Stimulated activated CD4-positive, alpha-beta T cell treated with anti-CD3 and anti-CD28 coated beads, Interleukin-1b, Interleukin-23, amount 100 ng/mL, for 48 hours (primary cell): ENCODE measurements around the gene SLC40A1.

Experiments used
- DNase-seq: peaks from one replicate; pipeline ENCODE4 v3.0.0-alpha.2; 2020

Gene SLC40A1

DNA sequence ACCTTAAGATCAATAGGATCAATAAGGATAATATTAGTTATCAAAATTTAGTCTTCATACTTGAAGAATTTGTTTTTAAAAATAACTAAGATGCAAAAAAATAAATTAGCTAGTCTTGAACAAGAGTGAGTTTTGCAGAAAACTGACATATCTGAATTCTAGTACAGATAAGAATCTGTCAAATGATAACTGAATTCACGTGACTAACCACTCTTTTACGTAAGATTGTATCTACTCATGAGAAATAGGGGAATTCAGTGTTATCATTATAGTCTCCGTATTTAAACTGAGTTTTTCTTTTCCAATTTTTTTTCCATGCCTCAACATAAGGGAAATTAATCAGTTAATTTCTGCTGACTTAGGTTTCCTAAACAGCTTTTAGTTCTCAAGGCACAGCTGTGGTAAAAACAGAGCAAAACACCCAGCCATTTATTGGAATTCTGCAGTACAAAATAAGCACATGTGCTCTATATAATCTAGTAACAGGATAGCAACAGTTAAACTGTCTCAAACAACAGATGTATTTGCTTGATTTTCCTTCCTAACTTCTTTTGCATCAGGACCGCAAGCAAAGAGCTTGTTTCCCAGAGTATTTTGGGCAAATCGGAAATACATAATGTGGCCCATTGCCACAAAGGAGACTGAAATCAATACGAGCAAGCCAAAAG lies 19.1 kb downstream of the SLC40A1 start:
- no peak for DNase-seq

DNA sequence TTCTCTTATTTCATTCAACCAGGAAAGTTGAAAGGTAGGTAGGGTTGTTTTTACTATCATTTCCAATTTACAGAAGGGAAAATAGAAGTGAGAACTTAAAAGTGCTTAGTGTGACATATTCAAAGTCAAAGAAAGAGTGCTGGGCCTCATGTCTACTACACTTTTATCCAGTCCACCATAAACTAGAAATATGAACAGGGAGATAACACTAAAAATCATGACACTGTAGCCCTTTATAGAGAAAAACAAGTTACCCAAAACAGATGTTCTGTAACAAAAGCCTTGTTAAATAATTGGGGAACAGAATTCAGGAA lies 20.4 kb downstream of the SLC40A1 start:
- DNase-seq: no peak

DNA sequence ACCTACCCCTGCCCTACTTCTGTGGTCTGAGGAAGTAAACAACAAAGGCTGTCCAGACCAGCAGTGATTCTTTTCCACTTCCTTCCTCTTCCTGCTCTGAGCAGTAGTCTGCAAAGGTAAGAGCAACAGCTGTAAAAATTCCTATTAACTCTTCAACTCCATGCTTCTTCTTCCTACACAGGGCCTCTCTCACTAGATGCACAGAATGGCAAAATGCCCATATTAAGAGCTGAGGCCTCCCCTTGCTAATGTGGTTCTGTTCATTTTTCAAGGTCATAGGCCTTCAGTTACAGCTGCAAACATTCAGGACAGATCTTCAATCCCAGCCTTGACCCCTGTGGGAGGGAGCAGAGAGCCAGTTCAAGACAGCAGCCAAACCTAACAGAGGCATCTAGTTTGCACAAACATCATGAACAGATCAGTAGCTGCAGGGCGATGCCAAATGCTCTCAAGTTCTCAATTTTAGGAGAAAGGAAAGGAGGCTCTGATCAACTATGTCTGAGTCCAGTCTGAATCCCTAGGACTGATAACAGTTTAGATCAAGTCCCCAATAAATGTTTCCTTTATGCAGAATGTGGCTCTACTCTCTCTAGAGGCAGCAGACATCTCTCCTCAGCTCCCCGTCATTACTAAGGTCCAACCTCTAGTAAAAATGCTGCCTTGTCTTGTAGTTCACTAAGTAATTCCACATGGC lies 20.9 kb downstream of the SLC40A1 start:
- DNase-seq: no peak

DNA sequence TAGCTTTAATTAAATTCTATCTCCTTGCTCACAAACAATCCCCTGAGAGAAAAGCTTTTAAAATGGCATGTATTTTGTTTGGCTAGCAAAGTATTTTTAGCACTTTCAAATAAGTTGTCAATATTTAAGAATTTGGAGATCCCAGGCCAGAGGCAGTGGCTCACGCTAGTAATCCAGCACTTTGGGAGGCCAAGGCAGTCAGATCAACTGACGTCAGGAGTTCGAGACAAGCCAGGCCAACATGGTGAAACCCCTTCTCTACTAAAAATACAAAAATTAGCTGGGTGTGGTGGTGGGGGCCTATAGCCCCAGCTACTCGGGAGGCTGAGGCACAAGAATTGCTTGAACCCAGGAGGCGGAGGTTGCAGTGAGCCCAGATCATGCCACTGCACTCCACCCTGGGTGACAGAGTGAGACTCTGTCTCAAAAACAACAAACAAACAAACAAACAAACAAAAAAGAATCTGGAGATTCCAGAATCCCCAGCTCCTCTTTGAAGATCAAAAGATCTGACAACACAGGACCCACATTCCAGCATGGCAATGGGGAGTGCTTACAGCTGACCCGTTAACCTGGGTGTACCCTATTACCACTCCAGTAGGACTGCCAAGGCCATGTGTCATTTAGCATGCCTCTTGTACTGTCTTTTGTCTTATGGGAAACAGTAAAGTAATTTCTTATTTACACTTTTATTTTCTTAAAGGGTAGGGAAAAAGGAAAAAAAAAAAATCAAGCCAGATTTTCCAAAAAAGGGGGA lies 21.9 kb downstream of the SLC40A1 start:
- DNase-seq: no peak

DNA sequence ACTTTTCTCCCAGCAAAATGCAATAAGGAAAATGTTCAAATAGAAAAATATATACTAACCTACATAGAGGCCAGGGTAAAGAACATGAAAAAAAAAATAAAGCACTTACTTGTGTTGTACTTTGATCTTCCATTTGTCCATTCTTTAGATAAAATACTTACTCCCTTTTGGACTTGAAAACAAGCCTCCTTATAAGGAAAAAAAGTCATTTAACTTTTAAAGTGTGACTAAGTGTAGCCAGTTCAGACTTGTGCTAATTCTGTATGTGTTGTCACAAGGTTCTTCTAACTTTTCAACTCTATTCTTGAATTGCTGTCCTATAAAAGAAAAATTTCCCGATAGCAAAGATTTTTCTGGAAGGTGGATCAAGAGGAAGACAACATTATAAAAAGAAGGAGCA lies 23.2 kb downstream of the SLC40A1 start:
- DNase-seq: no peak

DNA sequence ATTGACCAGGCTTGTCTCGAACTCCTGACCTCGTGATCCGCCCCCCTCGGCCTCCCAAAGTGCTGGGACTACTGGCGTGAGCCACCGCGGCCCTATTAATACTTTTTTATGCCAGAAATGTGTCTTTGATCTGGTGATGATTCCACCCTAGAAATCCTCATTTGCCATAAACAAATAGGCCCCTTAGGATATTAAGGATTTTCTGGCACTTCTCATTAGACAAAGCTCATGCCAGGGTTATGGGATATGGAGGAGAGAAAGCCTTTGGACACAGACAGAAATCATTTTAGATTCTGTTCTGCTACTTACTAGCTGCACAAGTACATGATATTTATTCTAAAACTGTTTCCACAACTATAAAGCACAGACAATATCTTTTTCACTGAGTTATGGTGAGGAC lies 24.1 kb downstream of the SLC40A1 start:
- no peak for DNase-seq

DNA sequence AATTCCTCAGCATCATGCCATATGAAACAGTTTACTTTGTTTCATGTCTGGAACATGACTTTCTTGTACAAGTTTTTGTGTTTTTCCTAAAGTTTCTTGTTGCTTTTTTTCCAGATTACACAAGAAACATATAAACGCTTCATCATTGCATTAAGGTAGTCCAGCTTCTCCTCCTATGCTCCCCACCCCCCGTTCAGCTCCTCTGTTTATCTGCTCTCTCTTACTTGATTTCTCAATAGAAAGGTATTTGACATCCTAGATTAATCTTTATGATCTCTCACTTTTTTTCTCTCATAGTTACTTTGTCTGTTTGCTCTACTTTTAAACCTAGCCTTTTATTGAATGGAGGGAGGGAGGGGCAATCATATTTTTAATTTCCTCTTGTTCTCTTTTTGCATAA lies 25.4 kb downstream of the SLC40A1 start:
- no peak for DNase-seq

DNA sequence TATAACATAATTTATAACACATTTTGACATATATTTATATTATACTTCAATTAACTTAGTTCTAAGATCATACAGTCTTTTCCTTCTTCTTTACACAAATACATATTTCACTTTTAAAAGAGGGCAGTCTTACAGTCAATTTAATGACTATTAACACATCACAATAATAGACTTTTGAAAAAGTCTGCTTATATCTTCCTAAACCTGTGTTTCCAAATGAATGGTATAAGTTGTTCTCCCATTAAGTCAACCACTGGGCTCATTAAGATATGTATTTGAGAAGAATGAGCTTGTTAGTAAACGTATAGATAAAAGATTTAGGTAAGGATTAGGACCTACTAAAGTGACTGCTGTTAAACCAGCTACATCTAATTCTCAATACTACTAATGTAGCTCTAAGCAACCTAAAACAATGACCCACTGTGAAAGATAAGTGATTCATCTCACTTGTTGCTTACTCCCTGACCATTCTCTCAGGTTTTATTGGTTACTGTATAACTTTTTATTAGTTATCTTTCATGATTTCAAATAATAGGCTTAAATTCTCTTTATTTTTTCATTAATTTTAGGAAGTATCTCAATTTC lies 27.0 kb downstream of the SLC40A1 start:
- no peak for DNase-seq

DNA sequence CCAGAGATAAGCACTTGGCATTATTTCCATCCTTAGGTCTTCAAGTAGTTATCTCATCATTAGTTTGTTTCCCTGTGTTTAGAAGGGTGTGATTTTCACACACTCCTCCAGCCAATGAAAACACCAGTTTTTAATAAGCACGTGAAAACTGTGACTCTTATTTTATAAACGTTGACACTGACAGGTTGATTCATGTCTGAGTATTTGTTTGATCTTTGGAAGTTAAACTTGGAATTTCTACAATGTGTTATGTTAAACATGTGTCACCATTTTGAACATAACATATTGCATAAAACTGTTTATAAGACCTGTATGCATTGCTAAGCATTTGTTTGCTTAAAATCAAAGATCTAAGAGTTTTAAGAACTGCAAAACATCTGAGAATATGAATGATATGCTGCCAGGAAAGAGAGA lies 27.6 kb downstream of the SLC40A1 start:
- DNase-seq: no peak

DNA sequence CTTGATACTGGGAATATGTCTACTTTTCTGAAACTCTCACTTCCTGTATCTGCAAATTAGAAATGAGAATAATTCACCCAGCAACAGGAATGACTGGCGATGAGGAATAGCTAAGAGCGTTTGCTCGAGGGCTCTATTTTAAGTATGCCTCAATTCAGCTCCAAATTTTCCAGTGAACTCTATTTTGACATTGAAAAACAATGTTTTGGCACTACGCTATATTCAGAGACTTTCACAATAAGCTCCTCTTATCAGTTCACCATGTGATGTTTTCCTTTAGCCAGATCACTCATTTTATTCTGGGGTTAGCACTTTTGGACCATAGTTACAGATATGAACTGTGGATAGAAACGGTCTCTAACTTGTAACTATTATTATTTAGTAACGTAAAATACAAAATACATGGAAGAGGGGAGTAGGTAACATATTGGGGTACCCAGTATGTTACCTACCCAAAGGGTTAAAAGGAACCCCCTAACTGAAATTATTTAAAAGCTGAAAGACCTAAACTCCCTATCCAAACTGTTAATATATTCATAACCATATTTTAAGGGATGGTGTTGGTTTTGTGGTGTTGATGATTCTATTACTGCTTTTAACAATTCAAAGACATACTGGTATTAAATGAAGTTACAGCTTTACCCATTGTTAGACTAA lies 28.1 kb downstream of the SLC40A1 start:
- DNase-seq: no peak

DNA sequence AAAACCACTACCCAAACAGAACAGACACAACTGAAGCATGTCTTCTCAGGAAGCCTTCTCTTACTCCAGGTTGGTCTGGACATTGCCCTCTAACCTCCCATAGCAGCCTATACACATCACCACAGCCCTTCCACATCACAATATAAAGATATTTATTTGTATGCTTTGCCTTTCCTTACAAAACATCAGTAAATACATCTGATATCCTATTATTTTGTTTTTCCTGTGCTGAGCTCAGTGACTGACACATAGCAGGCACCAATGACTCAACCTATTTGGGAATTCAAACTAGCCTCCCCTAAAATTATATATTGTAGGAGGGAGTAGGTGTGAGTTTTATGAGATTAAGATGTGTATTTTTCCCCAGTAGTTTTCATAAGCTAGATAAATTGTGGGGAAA lies 28.8 kb downstream of the SLC40A1 start:
- DNase-seq: no peak

DNA sequence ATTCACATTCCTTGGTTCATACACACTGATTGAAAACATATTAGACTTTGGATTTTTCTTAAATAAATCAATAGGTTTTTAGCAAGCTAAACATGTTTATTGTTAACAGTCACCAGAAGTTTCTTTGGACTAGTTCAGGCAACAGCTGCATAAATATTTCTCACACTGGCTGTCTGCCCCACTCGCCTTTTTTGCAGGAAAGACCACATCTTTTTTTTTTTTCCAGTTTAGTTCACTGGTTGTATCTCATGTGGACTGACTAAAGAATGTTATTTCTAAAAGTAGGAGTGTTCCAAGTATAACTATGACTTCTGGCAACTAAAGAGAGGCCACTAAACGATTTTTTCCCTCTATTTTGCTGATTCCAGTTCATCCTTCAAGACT lies 31.1 kb downstream of the SLC40A1 start:
- DNase-seq: no peak

DNA sequence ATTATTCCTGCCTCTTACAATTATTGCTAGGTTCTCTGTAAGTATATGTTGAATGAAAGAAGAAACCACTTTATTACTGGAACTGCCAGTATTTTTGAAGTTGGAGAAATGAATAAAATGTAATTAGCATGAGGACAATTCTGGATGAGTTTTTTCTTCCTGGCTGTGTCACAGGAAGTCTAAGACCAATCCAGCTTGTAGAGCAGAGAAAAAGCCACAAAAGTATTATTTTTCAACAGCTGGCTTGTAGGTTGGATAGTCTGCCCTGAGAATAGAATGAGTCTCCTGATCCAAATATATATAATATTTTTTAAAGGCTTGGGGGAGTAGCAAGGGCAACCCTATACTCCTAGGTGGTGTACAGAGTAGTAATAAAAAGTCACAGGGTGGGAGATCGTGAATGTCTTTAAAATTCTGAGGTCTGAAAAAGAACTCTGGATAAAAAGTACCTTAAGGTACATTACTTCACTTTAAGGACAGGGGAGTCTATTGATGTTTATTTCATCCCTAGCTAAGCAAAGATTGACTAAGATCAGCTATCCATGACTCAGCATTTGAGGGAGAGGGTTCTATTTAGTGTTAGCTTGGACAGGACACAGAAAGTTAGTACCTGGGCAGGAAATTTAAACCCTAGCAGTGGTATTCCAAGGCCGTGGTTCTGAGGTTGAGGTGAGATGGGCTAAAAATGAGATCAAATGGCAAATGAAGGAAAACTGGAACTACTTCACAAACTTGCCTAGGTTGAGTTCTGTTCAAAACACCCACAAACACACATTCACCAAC lies 31.7 kb downstream of the SLC40A1 start:
- DNase-seq: no peak

DNA sequence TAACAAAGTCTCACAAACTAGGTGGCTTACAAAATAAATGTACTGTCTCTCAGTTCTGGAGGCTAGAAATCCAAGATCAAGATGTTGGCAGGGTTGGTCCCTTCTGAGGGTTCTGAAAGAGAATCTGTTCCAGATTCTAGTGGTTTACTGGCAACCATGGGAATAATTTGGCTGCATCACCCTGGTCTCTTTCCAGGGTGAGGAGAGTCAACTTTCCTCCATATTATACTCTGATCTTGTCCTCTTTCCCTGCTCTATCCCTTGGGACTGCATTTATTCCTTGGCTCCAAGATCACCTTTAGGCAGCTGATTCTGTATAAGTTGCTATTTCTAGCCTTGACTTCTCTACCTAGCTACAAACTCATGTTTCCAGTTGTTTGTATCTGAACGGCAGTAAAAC lies 35.2 kb downstream of the SLC40A1 start:
- DNase-seq: no peak

DNA sequence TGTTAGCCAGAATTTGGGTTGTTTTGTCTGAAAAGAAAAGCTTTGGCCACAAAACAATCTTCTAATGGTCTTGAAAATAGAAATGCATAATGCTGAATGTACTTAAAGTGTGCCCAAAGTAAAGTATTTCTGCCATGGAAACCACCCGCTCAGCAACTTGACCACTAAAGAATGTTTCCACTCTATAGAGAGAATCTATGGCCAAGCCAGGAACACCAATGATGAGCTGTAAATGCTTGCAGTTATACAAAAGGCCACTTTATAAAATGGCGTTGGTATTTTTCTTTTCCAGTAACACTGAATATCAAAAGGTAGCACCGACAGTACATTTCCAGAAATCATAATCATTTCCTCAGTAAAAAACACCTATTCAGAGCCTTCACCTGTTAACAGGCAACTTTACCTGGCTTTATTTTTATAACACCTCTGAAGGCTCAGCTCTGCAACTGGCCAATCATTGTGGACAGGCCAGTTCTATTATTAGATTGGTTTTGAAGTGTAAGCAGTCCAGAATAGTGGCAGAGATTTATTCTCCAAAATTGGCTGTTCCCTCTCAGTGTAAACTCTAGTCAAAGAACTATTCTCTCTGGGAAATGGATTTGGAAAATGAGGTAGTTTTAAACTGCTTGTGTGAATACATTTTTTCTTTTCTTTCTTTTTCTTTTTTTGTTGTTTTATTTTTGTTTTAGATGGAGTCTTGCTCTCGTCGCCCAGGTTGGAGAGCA lies 36.1 kb downstream of the SLC40A1 start:
- DNase-seq: no peak

DNA sequence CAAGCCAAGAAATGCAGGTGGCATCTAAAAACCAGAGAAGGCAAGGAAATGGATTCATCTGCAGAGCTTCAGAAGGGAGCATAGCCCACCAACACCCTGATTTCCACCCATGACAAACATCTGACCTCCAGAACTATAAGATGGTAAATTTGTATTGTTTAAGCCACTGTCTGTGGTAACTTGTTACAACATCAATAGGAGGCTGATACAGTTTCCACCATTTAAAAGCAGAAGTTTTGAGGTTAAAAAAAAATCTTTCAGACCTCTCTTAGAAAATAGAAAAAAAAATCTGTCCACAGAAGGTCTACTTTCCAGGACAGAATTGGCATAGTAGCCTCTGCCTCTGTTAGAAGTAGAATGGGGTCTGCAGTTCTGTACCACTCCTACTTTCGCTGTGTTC lies 37.2 kb downstream of the SLC40A1 start:
- no peak for DNase-seq

DNA sequence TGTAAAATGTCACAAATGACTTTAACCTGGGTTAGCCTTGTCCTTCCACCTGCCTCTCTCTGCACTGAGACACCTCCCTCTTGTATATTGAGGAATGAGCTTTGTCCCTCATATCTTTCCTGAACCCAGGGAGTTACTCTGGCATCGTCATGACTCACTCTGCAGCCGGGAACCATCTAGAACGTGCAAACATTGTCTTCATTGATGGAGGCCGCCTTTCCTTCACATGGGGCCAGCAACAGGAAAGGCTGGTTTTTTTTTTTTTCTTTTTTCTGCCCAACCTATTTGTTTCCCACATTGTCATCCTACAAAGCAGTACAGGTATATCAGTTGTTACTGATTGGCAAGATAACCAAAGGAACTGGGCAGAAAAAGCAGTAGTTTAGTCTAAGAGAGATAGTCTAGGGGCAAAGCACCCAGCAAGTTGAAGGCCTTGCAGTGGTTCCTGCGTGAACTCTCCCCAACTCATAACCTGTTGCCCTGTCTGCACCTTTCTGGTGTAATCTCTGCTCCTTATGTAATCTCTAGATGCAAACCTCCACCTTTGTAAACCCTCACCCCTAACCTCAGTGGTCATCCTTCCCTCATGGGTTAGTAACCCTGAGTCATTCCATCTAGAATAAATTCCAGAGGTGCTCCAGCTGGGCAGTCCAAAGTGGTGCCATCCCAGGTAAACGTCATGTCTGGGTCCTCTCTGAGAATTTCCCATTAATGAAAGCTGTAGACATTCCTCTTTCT lies 38.3 kb downstream of the SLC40A1 start:
- DNase-seq: no peak

DNA sequence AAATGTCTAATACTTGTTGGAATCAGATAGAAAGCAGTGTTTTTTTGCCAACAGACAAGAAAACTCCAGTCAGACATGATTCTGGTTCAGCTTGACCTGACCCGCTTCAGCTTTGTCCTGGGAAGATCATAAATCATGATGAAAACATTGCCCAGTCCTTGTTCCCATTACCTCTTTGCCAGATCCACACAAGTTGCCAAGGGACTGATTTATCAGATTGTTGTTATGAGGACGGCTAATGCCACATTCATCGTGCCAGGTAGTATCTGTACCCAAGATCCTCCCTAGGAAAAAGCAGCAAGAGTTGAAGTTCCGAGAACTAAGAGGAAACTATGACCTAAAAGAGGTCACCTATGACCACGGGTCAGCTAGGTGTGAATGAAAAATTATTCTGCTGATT lies 39.0 kb downstream of the SLC40A1 start:
- DNase-seq: no peak

DNA sequence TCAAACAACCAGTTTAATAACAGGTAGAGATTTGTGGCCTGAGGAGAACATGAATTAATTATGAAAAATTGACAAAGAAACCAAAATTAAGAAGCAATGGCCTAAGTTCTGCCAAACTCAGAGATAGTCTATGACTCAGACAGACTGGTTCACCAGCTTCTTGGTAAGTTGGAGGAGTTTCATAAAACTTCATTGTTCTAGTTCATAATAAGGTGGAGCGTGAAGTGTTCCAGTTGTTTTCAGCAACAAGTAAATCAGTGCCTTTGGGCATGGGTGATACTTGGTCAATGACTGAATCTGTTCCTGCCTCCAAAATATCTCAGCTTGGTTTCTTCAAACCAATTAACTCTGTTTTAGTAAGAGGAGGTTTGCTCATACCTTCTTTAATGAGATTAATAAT lies 40.0 kb downstream of the SLC40A1 start:
- DNase-seq: no peak

DNA sequence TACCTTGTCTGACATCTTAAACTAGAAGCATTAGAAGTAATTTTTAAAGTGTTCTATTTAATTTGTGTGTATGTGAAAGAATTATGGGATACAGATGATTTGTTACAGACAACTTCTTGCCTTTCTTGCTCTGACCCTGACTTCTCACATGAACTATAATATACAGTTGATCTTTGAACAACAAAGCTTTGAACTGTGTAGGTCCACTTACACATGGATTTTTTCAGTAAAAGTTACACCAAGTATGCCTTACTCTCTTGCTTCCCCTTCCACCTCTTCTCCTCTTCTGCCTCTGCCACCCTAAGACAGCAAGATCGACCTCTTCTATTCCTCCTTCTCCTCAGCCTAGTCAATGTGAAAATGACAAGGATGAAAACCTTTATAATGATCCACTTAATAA lies 42.2 kb downstream of the SLC40A1 start:
- DNase-seq: no peak

DNA sequence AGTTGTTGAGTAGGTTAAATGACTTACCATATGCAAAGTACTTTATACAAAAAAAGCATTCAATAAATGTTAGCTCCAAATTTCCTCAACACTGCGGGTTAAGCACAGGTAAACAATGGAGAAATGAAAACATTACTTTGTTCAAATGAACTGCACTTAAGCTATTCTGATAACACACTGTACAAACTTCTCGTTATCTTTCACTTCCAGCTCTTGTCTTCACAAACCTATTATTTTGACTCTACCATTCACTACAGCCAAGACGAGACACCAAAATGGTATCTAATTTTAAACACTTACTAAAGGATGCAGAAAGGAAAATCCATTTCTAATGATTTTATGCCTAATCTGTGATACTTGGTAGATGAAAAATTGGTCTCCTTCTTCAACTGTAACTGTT lies 43.8 kb downstream of the SLC40A1 start:
- no peak for DNase-seq
